ENCODE data around the gene HMGN1. TPM values are rescaled to one million over a fixed set of nuclear protein-coding genes. Genes with fewer than 3 reads are reported as not detected.

The HMGN1 gene
- total and polyA plus RNA-seq, 12 donors: 86.5 to 254 (median 130) TPM

DNA sequence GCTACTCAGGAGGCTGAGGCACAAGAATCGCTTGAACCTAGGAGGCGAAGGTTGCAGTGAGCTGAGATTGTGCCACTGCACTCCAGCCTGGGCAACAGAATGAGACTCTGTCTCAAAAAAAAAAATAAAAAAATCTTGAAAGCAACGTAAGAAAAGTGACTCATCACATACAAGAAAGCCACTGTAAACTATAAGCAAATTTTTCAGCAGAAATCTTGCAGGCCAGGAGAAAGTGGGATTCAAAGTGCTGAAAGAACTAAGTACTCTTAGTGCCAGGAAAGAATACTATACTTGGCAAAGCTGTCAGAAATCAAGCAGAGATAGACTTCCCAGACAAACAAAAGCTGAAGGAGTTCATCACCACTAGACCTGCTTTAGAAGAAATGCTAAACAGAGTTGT lies 4.4 kb upstream of the HMGN1 start:
- no peaks in the 10 kb centered on the region for H3K4me1 ChIP-seq (replicated peaks in 1 of 2)
- H3K4me3 ChIP-seq: no peak overlapping the region
- no peaks in the 10 kb centered on the region for H3K9me3 ChIP-seq (replicated peaks in 1 of 3)
- H3K27me3 ChIP-seq: no peaks in the 10 kb centered on the region
- no peaks in the 10 kb centered on the region for H3K36me3 ChIP-seq (replicated peaks in 1 of 2)
- WGBS, 4 donors: 68 to 73% (median 69%) methylated on average over 3 of the region's 3 CpGs
- TF ChIP-seq, protein P1, sequence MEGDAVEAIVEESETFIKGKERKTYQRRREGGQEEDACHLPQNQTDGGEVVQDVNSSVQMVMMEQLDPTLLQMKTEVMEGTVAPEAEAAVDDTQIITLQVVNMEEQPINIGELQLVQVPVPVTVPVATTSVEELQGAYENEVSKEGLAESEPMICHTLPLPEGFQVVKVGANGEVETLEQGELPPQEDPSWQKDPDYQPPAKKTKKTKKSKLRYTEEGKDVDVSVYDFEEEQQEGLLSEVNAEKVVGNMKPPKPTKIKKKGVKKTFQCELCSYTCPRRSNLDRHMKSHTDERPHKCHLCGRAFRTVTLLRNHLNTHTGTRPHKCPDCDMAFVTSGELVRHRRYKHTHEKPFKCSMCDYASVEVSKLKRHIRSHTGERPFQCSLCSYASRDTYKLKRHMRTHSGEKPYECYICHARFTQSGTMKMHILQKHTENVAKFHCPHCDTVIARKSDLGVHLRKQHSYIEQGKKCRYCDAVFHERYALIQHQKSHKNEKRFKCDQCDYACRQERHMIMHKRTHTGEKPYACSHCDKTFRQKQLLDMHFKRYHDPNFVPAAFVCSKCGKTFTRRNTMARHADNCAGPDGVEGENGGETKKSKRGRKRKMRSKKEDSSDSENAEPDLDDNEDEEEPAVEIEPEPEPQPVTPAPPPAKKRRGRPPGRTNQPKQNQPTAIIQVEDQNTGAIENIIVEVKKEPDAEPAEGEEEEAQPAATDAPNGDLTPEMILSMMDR (IDR thresholded peaks at IDR 0.05): no peak
- TF ChIP-seq POLR2A (IDR thresholded peaks at IDR 0.05): no peak
- DNase-seq: no peak
- no peak overlapping the region for H3K27ac ChIP-seq
- intact Hi-C loops (cut with DNase I): no loop called here

DNA sequence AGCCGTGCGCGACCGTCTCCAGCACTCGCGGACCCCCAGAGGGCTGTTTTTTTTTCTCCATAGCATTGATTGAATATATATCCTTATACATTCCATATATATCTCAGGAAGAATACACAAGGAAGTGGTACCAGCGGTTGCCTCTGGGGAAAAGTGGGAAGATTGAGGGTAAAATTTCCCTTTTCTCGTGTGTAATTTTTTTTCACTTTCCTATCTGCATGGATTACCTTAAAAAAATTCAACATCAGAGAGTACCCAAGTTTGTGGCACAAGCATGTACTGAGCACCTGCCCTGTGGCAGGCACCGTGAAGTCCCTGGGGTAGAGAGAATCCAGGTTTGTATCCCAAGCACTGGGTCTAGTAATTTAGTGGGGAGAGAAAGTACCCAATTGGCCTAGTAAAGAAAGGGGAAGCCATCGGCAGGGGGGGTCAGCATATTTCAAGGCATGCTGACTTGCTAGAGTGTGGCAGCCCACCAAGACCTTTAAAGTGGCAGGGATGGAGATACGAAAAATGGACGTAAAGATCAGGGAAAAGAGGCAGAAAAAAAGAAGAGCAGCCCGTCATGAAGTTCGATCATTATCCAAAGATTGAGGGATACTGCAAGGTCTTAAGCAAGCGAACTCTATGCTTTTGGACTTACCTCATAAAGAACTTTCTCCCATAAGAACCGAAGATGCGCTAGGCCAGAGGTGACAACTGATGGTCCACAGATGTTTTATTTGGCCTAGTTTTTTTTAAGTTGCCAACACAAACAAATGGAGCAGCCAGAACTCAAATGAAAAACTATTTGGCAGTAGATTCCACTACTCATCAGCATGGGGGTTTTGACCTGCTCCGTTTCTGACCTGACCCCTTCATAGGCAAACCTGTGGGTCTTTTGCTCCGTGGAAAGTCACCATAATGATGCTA lies 1.5 kb upstream of the HMGN1 start:
- no peaks in the 10 kb centered on the region for H3K27me3 ChIP-seq
- intact Hi-C loops (cut with DNase I): no loop called here
- peaks cover 0 to 8% of the 10 kb centered on the region in 2 donors for H3K36me3 ChIP-seq (replicated peaks in 1 of 2)
- WGBS, 4 donors: 65 to 76% (median 68%) methylated on average over 19 of the region's 19 CpGs
- H3K4me1 ChIP-seq (replicated peaks in 1 of 2): peaks cover 14 to 22% of the 10 kb centered on the region in 2 donors
- TF ChIP-seq POLR2A (IDR thresholded peaks at IDR 0.05): no peak
- TF ChIP-seq, protein P1 (IDR thresholded peaks at IDR 0.05): no peak
- DNase-seq: no peak
- peak overlapping the region in 3 of 5 donors; percentile 92 to 98 (median 96) for H3K27ac ChIP-seq
- peak overlapping the region in 1 of 4 donors; percentile 67 for H3K4me3 ChIP-seq
- H3K9me3 ChIP-seq (replicated peaks in 1 of 3): no peaks in the 10 kb centered on the region

DNA sequence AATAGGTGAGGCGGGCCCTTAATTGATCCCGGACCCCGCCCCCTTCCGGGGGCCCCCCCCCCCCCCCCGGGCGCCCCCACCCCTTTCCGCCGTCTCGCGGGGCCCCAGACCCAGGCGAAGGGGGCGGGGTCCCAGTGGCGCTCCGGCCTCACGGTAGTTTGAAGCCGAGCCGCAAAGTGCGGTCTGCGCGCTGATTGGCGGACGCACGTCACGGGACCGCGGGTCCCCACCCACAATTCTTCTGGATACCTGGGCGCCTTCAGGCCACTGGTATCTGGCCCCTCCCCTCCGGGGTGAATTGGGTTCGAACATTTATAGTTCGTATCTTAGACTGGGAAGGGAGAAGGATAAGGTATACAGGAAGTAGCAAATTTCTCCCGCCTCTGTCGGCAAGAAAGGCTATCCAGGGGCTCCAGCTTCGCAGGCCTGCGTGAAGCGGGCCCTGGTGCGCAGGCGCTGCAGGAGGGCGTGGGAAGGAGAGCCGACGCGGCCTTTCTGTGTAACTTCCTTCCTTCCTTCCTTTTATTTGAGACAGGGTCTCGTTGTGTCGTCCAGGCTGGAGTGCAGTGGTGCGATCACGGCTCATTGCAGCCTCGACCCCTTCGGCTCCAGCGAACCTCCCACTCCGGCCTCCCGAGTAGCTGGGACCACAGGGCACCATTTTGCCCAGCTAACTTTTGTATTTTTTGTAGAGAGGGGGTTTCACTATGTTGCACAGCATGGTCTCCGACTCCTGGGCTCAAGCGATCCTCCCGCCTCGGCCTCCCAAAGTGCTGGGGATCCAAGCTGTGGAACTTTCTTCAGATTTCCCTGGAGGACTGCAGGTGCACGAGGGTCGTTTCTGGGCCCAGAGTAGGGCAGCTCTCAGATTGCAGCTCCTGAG lies 564 bp upstream of the HMGN1 start:
- intact Hi-C loops (cut with DNase I): no loop called here
- Histone ChIP-seq H3K4me1 (replicated peaks in 1 of 2) (peaks cover 14 to 22% of the 10 kb centered on the region in 2 donors), H3K36me3 (replicated peaks in 1 of 2) (peaks cover 0 to 11% of the 10 kb centered on the region in 2 donors), H3K27ac (peak overlapping the region; percentile 65 to 98 (median 92)), H3K9me3 (replicated peaks in 1 of 3) (no peaks in the 10 kb centered on the region), H3K4me3 (peak overlapping the region; percentile 49 to 76 (median 58)), H3K27me3 (no peaks in the 10 kb centered on the region)
- 4 to 16% (median 6%) methylated on average over 15 to 51 of the region's 56 CpGs for WGBS, 4 donors
- peak; percentile 96 to 98 (median 97) for DNase-seq
- TF ChIP-seq POLR2A (IDR thresholded peaks at IDR 0.05): peak in 1 of 2 donors; percentile 28
- TF ChIP-seq, protein P1 (IDR thresholded peaks at IDR 0.05): no peak

DNA sequence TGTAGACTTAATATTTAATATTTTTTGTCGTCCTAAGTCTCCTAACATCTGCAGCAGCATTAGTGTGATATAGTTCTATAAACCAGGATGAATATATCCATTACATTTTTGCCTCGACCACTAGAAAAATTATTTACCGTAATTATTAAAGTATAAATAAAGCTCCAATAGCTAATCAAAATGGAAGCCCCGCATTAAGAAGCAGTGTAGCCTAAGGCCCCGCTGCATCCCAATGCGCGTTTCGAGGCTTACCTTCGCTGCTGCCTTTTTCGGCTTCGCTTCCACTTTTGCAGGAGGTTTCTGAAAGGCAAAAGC lies 891 bp downstream of the HMGN1 start:
- 1% methylated on average over 11 of the region's 11 CpGs for WGBS, 4 donors
- DNase-seq: no peak
- Histone ChIP-seq H3K4me3 (peak overlapping the region; percentile 50 to 70 (median 64)), H3K27ac (peak overlapping the region; percentile 23 to 98 (median 92)), H3K9me3 (replicated peaks in 1 of 3) (no peaks in the 10 kb centered on the region), H3K27me3 (no peaks in the 10 kb centered on the region), H3K36me3 (replicated peaks in 1 of 2) (peaks cover 0 to 22% of the 10 kb centered on the region in 2 donors), H3K4me1 (replicated peaks in 1 of 2) (peaks cover 14 to 22% of the 10 kb centered on the region in 2 donors)
- intact Hi-C loops (cut with DNase I): no loop called here
- TF ChIP-seq, protein P1 (IDR thresholded peaks at IDR 0.05): no peak
- TF ChIP-seq POLR2A (IDR thresholded peaks at IDR 0.05): no peak

Measured in adrenal gland (tissue), 12 donors.